Measurements from ENCODE around the gene ADAM22.

- no peak for TF ChIP-seq CTCF (IDR thresholded peaks at IDR 0.05; ENCODE audit: poor library complexity)
- TF ChIP-seq EZH2 (IDR thresholded peaks at IDR 0.05; ENCODE audit: borderline replicate concordance), result no peak
- no peak for TF ChIP-seq EZH2phosphoT487 (IDR thresholded peaks at IDR 0.05; ENCODE audit: low read depth, severe bottlenecking, unreplicated experiment)
Observed at GRCh38 chr7:88002617-88003016, 68.6 kb downstream of the ADAM22 start.

Measured in hepatocyte (in vitro differentiated cells).